Measurements from ENCODE around the gene CEPT1. TPM values are rescaled to one million over a fixed set of nuclear protein-coding genes. Genes with fewer than 3 reads are reported as not detected.

Gene CEPT1
- total RNA-seq, 1 donor, result 59.2 TPM

GRCh38 chr1:111191496-111191895 lies 51.5 kb downstream of the CEPT1 start:
- H3K4me3 ChIP-seq (ENCODE audit: low read depth, low read length), result no peak overlapping the region
- no peak for TF ChIP-seq CTCF (IDR thresholded peaks at IDR 0.05; ENCODE audit: insufficient read depth, low read depth, low read length)
- peak; percentile 32 for DNase-seq (ENCODE audit: low read depth)

GRCh38 chr1:111192074-111192473 lies 52.1 kb downstream of the CEPT1 start:
- H3K4me3 ChIP-seq (ENCODE audit: low read depth, low read length), result no peak overlapping the region
- TF ChIP-seq CTCF (IDR thresholded peaks at IDR 0.05; ENCODE audit: insufficient read depth, low read depth, low read length), result no peak
- no peak for DNase-seq (ENCODE audit: low read depth)

GRCh38 chr1:111192658-111193519 lies 52.9 kb downstream of the CEPT1 start:
- TF ChIP-seq CTCF (IDR thresholded peaks at IDR 0.05; ENCODE audit: insufficient read depth, low read depth, low read length), result no peak
- peak; percentile 39 for DNase-seq (ENCODE audit: low read depth)
- no peak overlapping the region for H3K4me3 ChIP-seq (ENCODE audit: low read depth, low read length)

GRCh38 chr1:111193712-111194480 lies 53.9 kb downstream of the CEPT1 start:
- no peak overlapping the region for H3K4me3 ChIP-seq (ENCODE audit: low read depth, low read length)
- DNase-seq (ENCODE audit: low read depth), result no peak
- TF ChIP-seq CTCF (IDR thresholded peaks at IDR 0.05; ENCODE audit: insufficient read depth, low read depth, low read length), result no peak

- DNase-seq (ENCODE audit: low read depth), result peak; percentile 42
- no peak overlapping the region for H3K4me3 ChIP-seq (ENCODE audit: low read depth, low read length)
- TF ChIP-seq CTCF (IDR thresholded peaks at IDR 0.05; ENCODE audit: insufficient read depth, low read depth, low read length), result no peak
Observed at GRCh38 chr1:111195002-111195684, 55.1 kb downstream of the CEPT1 start.

- H3K4me3 ChIP-seq (ENCODE audit: low read depth, low read length), result no peak overlapping the region
- no peak for DNase-seq (ENCODE audit: low read depth)
- no peak for TF ChIP-seq CTCF (IDR thresholded peaks at IDR 0.05; ENCODE audit: insufficient read depth, low read depth, low read length)
Observed at GRCh38 chr1:111196213-111196612, 56.2 kb downstream of the CEPT1 start.
